GM12891 (cell line): ENCODE results near the gene OSBPL5.

Source experiments
- DNase-seq: peaks from one replicate; pipeline ENCODE4 v3.0.0; 2011; ENCODE audit warnings: low spot score; ENCODE audit not compliant: insufficient read length
- FAIRE-seq: peaks from 2 replicates; lab custom pipeline; 2011; peaks lifted over from hg19 to GRCh38; lab: Jason Lieb, UNC
- PAX5 ChIP-seq: IDR thresholded peaks from 2 replicates; pipeline ENCODE4 v1.6.1; 2011; ENCODE audit warnings: low read length, moderate library complexity, mild to moderate bottlenecking; ENCODE audit not compliant: insufficient read depth, severe bottlenecking
- POLR2A ChIP-seq: IDR thresholded peaks from 2 replicates; pipeline ENCODE4 v1.6.1; 2011; ENCODE audit warnings: low read depth, low read length, control low read depth
- POLR2AphosphoS5 ChIP-seq: IDR thresholded peaks from 2 replicates; pipeline ENCODE4 v1.6.1; 2011; ENCODE audit warnings: low read depth, low read length, control low read depth
- POU2F2 ChIP-seq: IDR thresholded peaks from 2 replicates; pipeline ENCODE4 v1.6.1; 2011; ENCODE audit warnings: low read depth, mild to moderate bottlenecking, control low read depth, low read length, moderate library complexity
- SPI1 ChIP-seq: IDR thresholded peaks from 2 replicates; pipeline ENCODE4 v1.6.1; 2011; ENCODE audit warnings: low read depth, low read length, control low read depth
- TAF1 ChIP-seq: IDR thresholded peaks from 2 replicates; pipeline ENCODE4 v1.6.1; 2011; ENCODE audit warnings: low read depth, low read length, control low read depth

Gene OSBPL5

DNA sequence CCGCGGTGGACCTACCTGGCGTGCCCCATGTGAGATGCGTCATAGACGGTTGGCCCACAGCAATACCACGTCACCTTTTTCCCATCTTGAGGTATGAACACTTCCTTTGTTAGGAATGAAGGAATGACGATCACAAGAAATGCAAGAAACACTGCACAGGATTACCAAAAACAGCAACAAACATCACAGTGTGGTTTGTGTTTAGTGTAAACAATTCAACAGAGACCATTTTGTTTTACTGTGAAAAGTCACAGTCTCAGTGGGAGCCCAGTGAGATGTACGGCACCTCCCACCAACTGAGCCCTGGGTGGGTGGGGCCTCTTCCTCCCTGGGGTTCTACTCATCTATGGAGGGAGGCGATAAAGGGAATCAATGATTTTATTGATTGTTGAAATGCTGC lies 124.2 kb downstream of the OSBPL5 start:
- no peak for FAIRE-seq
- DNase-seq = no peak

DNA sequence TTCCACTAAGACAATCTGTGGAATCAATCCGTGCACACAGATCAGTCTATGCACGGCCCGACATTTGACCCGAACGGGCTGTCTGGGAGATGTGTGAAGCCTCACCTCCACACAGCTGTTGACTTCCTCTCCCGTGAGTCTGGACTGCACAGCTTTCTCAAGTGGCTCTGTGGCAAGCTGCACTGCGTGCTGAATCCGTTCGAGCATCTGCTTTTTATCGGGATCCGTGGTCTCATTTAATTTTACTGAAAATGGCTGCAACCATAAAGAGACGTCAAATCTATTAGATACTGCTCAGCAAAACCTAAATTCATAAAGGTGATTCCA lies 127.2 kb downstream of the OSBPL5 start:
- no peak for FAIRE-seq
- no peak for DNase-seq
- TF ChIP-seq POLR2AphosphoS5 = no peak
- TF ChIP-seq POLR2A = no peak
- TF ChIP-seq PAX5 = no peak
- no peak for TF ChIP-seq POU2F2
- no peak for TF ChIP-seq SPI1
- no peak for TF ChIP-seq TAF1

More for the DNA sequence above, 124.2 kb downstream of the OSBPL5 start:
- TF ChIP-seq POLR2AphosphoS5 (no peak), SPI1 (no peak), PAX5 (no peak), POLR2A (no peak), POU2F2 (no peak), TAF1 (no peak)
